Tibial nerve (tissue), 4 donors: Measurements from ENCODE around the gene CSF3. TPM values are rescaled to one million over a fixed set of nuclear protein-coding genes. Genes with fewer than 3 reads are reported as not detected.

ENCODE experiments used
- DNase-seq, 2 donors: peaks; one replicate each; pipeline ENCODE4 v3.0.0-alpha.2; 2019; ENCODE audit warnings: low spot score in 2 of 2
- H3K27ac ChIP-seq, 4 donors: fragments of 200-600 bp; sonication (generic) in 3 of 4; one replicate each; pipeline ENCODE4 v1.5.1; 2017 to 2019; ENCODE audit warnings: mild to moderate bottlenecking in 1 of 4
- H3K27me3 ChIP-seq, 2 donors: fragments of 200-600 bp; sonication (generic) in 1 of 2; one replicate each; pipeline versions ENCODE4 v1.5.1 to v1.6.0; 2017 to 2019
- H3K36me3 ChIP-seq, 3 donors: fragments of 200-600 bp; sonication (generic); one replicate each; pipeline ENCODE4 v1.5.1; 2018 to 2019
- H3K4me1 ChIP-seq, 4 donors: fragments of 200-600 bp; sonication (generic) in 3 of 4; one replicate each; pipeline ENCODE4 v1.5.1; 2017 to 2019
- H3K4me3 ChIP-seq, 4 donors: fragments of 200-600 bp; sonication (generic) in 3 of 4; one replicate each; pipeline ENCODE4 v1.5.1; 2017 to 2019; ENCODE audit warnings: mild to moderate bottlenecking in 1 of 4, moderate library complexity in 1 of 4
- H3K9me3 ChIP-seq, 4 donors: fragments of 200-600 bp; sonication (generic) in 3 of 4; one replicate each; pipeline ENCODE4 v1.5.1; 2017 to 2019
- CTCF ChIP-seq, 5 experiments: fragments of 200-600 bp in 3 of 5; fragments of 450-650 bp in 2 of 5; sonication (generic) in 3 of 5; IDR thresholded peaks; one replicate each; pipeline ENCODE4 v1.5.1; 2016 to 2019; ENCODE audit warnings: antibody characterized with exemption in 5 of 5, mild to moderate bottlenecking in 3 of 5, moderate library complexity in 2 of 5
- EP300 ChIP-seq, 2 donors: sonication (generic); formaldehyde crosslinking; IDR thresholded peaks; one replicate each; pipeline ENCODE4 v1.6.1; 2017; ENCODE audit warnings: antibody characterized with exemption in 2 of 2, mild to moderate bottlenecking in 1 of 2
- POLR2A ChIP-seq, 2 donors: fragments of 450-650 bp; IDR thresholded peaks; one replicate each; pipeline ENCODE4 v1.6.1; 2017; ENCODE audit warnings: antibody characterized with exemption in 2 of 2, mild to moderate bottlenecking in 2 of 2, moderate library complexity in 2 of 2
- WGBS, 2 donors: methylation state at CpG; one replicate each; pipeline ENCODE4 v1.1.5; 2018; 5-methylcytosine and 5-hydroxymethylcytosine counted together
- total RNA-seq, 4 donors: library from RNA; depleted of rRNA; stranded (reverse); fragments of >200 nt; gene quantifications; one replicate each; pipeline ENCODE4 v1.1.0, GENCODE V29; 2016

CSF3 gene
- 1 to 10 TPM in 1 of 4 donors, under 1 TPM in 1, not detected in 2; 0.59 to 2.1 TPM for total RNA-seq

GRCh38 chr17:40015005-40015997 is at the start of gene CSF3:
Gene CSF3 (plus strand): TSS chr17:40015440. CDS start chr17:40015475, 35 bp downstream.
- H3K4me1 ChIP-seq = peaks cover 0 to 51% (median 10%) of the 10 kb centered on the region in 4 donors
- WGBS, 2 donors = 60% methylated on average over 19 to 20 of the region's 20 CpGs
- no peak within 1 kb of the TSS for H3K4me3 ChIP-seq
- TF ChIP-seq EP300 (IDR thresholded peaks at IDR 0.05) = no peak
- no peak for TF ChIP-seq CTCF (IDR thresholded peaks at IDR 0.05)
- TF ChIP-seq POLR2A (IDR thresholded peaks at IDR 0.05) = no peak
- DNase-seq = no peak
- H3K36me3 ChIP-seq = peaks cover 0 to 18% (median 0%) of the 10 kb centered on the region in 3 donors
- no peaks in the 10 kb centered on the region for H3K27me3 ChIP-seq
- H3K9me3 ChIP-seq = no peaks in the 10 kb centered on the region
- H3K27ac ChIP-seq = peak within 1 kb of the TSS in 2 of 4 donors; percentile 17 to 67

GRCh38 chr17:39966771-39967170 is 48.5 kb upstream of the CSF3 start:
- peak overlapping the region in 2 of 4 donors; percentile 37 to 55 for H3K27ac ChIP-seq
- no peaks in the 10 kb centered on the region for H3K36me3 ChIP-seq
- 77 to 87% methylated on average over 6 of the region's 6 CpGs for WGBS, 2 donors
- H3K9me3 ChIP-seq = no peaks in the 10 kb centered on the region
- no peaks in the 10 kb centered on the region for H3K27me3 ChIP-seq
- H3K4me3 ChIP-seq = no peak overlapping the region
- DNase-seq = no peak
- H3K4me1 ChIP-seq = no peaks in the 10 kb centered on the region
- TF ChIP-seq CTCF (IDR thresholded peaks at IDR 0.05) (no peak), EP300 (IDR thresholded peaks at IDR 0.05) (no peak), POLR2A (IDR thresholded peaks at IDR 0.05) (no peak)

- Histone ChIP-seq H3K36me3 (no peaks in the 10 kb centered on the region), H3K4me3 (no peak overlapping the region), H3K27me3 (no peaks in the 10 kb centered on the region), H3K4me1 (no peaks in the 10 kb centered on the region), H3K27ac (no peak overlapping the region), H3K9me3 (no peaks in the 10 kb centered on the region)
- WGBS, 2 donors = 74 to 90% methylated on average over 2 of the region's 2 CpGs
- TF ChIP-seq CTCF (IDR thresholded peaks at IDR 0.05) (no peak), POLR2A (IDR thresholded peaks at IDR 0.05) (no peak), EP300 (IDR thresholded peaks at IDR 0.05) (no peak)
- no peak for DNase-seq
Observed at GRCh38 chr17:39968761-39969160, 46.5 kb upstream of the CSF3 start.

GRCh38 chr17:39969375-39969774 is 45.9 kb upstream of the CSF3 start:
- no peak overlapping the region for H3K27ac ChIP-seq
- no peak overlapping the region for H3K4me3 ChIP-seq
- TF ChIP-seq EP300 (IDR thresholded peaks at IDR 0.05) (no peak), POLR2A (IDR thresholded peaks at IDR 0.05) (no peak), CTCF (IDR thresholded peaks at IDR 0.05) (no peak)
- H3K4me1 ChIP-seq = no peaks in the 10 kb centered on the region
- no peak for DNase-seq
- H3K36me3 ChIP-seq = no peaks in the 10 kb centered on the region
- no peaks in the 10 kb centered on the region for H3K27me3 ChIP-seq
- H3K9me3 ChIP-seq = no peaks in the 10 kb centered on the region
- 73 to 80% methylated on average over 6 of the region's 6 CpGs for WGBS, 2 donors

GRCh38 chr17:39970157-39970692 is 45.0 kb upstream of the CSF3 start:
- no peak overlapping the region for H3K27ac ChIP-seq
- WGBS, 2 donors = 52 to 63% methylated on average over 7 of the region's 7 CpGs
- no peak overlapping the region for H3K4me3 ChIP-seq
- no peaks in the 10 kb centered on the region for H3K9me3 ChIP-seq
- no peak for DNase-seq
- no peaks in the 10 kb centered on the region for H3K36me3 ChIP-seq
- no peaks in the 10 kb centered on the region for H3K4me1 ChIP-seq
- TF ChIP-seq CTCF (IDR thresholded peaks at IDR 0.05) = no peak
- TF ChIP-seq POLR2A (IDR thresholded peaks at IDR 0.05) = no peak
- TF ChIP-seq EP300 (IDR thresholded peaks at IDR 0.05) = no peak
- no peaks in the 10 kb centered on the region for H3K27me3 ChIP-seq
